Gastrocnemius medialis (tissue), 4 donors: ENCODE results near the gene C16orf96. TPM values are rescaled to one million over a fixed set of nuclear protein-coding genes. Genes with fewer than 3 reads are reported as not detected.

Source experiments
- ATAC-seq, 2 donors: fragments of 150-250 bp; one replicate each; pipeline ENCODE4 v1.9.1; 2016
- DNase-seq, 2 donors: peaks; one replicate each; pipeline ENCODE4 v3.0.0-alpha.2; 2019
- H3K27ac ChIP-seq, 4 donors: fragments of 200-600 bp; sonication (generic); 1 replicate in 1 of 4; 2 replicates in 3 of 4; pipeline ENCODE4 v1.5.1; 2016 to 2018; ENCODE audit warnings: mild to moderate bottlenecking in 2 of 4, moderate library complexity in 1 of 4
- H3K27me3 ChIP-seq, 3 donors: fragments of 200-600 bp; sonication (generic) in 2 of 3; 1 replicate in 1 of 3; 2 replicates in 2 of 3; pipeline versions ENCODE4 v1.5.1 to v1.6.0; 2016 to 2019; ENCODE audit warnings: mild to moderate bottlenecking in 1 of 3, moderate library complexity in 1 of 3
- H3K36me3 ChIP-seq, 2 donors: fragments of 200-600 bp; sonication (generic) in 1 of 2; one replicate each; pipeline ENCODE4 v1.5.1; 2017 to 2018
- H3K4me1 ChIP-seq, 2 donors: fragments of 200-600 bp; sonication (generic) in 1 of 2; one replicate each; pipeline ENCODE4 v1.5.1; 2016 to 2017; ENCODE audit warnings: mild to moderate bottlenecking in 2 of 2
- H3K4me3 ChIP-seq, 4 donors: fragments of 200-600 bp; sonication (generic) in 3 of 4; 1 replicate in 1 of 4; 2 replicates in 3 of 4; pipeline ENCODE4 v1.5.1; 2016 to 2019; ENCODE audit warnings: mild to moderate bottlenecking in 2 of 4
- H3K9me3 ChIP-seq, 3 donors: fragments of 200-600 bp; sonication (generic) in 2 of 3; 1 replicate in 1 of 3; 2 replicates in 2 of 3; pipeline ENCODE4 v1.5.1; 2016 to 2019
- POLR2A ChIP-seq, 2 donors: fragments of 450-650 bp; IDR thresholded peaks; one replicate each; pipeline ENCODE4 v1.6.1; 2017; ENCODE audit warnings: antibody characterized with exemption in 2 of 2, mild to moderate bottlenecking in 2 of 2, moderate library complexity in 2 of 2
- in situ Hi-C, 4 donors: fragments of 200-750 bp; cut with MboI; loops; one replicate each; pipeline versions ENCODE4 v1.15.0 to v1.8.0; 2017; ENCODE audit warnings: low sequenced_read_pairs in 4 of 4
- intact Hi-C: fragments of 100-400 bp; cut with DNase I; formaldehyde crosslinking; loops from one replicate; pipeline ENCODE4 v1.15.1; 2023; ENCODE audit warnings: low total_unique reads
- total RNA-seq, 4 donors: library from RNA; depleted of rRNA; stranded (reverse); fragments of >200 nt; gene quantifications; one replicate each; pipeline versions ENCODE4 v1.1.0 to v1.2.3, GENCODE V29; 2016
- TF ChIP-seq, protein P1 (sequence below), 5 experiments: fragments of 450-650 bp in 3 of 5; fragments of 200-600 bp in 2 of 5; sonication (generic) in 2 of 5; IDR thresholded peaks in 4 of 5; conservative IDR thresholded peaks in 1 of 5; 1 replicate in 4 of 5; 2 replicates in 1 of 5; pipeline ENCODE4 v1.5.1; 2016 to 2019; ENCODE audit warnings: antibody characterized with exemption in 5 of 5, mild to moderate bottlenecking in 3 of 5, moderate library complexity in 3 of 5

C16orf96 gene
- total RNA-seq, 4 donors from 2014 or later, result 0.15 to 0.59 TPM; not detected in 2

DNA sequence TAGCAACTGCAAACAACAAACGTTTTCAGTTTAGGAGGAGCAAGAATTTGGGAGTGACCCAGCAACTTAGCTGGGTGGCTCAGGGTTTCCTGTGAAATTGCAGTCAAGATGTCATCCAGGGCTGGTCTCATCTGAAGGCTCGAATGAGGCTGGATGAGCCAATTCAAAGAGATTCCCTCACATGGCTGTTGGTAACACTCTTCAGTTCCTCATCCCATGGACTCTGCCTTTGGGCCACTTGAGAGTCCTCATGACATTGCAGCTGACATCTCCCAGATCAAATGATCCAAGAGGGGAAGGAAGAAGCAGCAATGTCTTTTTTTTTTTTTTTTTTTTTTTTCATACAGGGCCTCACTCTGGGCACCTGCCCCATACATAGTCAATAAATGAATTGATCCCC lies 32.2 kb downstream of the C16orf96 start:
- H3K36me3 ChIP-seq, result no peaks in the 10 kb centered on the region
- peaks cover 0 to 6% (median 4%) of the 10 kb centered on the region in 3 donors for H3K9me3 ChIP-seq
- H3K4me3 ChIP-seq, result no peak overlapping the region
- no peak overlapping the region for H3K27ac ChIP-seq
- in situ Hi-C loops (loop anchor here in 1 of 4 donors (25.0 kb wide), 1 partner anchor 101 kb away; the partner anchor contains the start of gene HMOX2), intact Hi-C loops (no loop called here)
- ATAC-seq, result no peak
- no peaks in the 10 kb centered on the region for H3K4me1 ChIP-seq
- DNase-seq, result no peak
- no peaks in the 10 kb centered on the region for H3K27me3 ChIP-seq
- TF ChIP-seq, protein P1, sequence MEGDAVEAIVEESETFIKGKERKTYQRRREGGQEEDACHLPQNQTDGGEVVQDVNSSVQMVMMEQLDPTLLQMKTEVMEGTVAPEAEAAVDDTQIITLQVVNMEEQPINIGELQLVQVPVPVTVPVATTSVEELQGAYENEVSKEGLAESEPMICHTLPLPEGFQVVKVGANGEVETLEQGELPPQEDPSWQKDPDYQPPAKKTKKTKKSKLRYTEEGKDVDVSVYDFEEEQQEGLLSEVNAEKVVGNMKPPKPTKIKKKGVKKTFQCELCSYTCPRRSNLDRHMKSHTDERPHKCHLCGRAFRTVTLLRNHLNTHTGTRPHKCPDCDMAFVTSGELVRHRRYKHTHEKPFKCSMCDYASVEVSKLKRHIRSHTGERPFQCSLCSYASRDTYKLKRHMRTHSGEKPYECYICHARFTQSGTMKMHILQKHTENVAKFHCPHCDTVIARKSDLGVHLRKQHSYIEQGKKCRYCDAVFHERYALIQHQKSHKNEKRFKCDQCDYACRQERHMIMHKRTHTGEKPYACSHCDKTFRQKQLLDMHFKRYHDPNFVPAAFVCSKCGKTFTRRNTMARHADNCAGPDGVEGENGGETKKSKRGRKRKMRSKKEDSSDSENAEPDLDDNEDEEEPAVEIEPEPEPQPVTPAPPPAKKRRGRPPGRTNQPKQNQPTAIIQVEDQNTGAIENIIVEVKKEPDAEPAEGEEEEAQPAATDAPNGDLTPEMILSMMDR (IDR thresholded peaks at IDR 0.05 in 4 of 5, conservative IDR thresholded peaks at IDR 0.05 in 1 of 5), result no peak
- TF ChIP-seq POLR2A (IDR thresholded peaks at IDR 0.05), result no peak

- H3K9me3 ChIP-seq, result peaks cover 0 to 6% (median 4%) of the 10 kb centered on the region in 3 donors
Measured at GRCh38 chr16:4588961-4589360, 32.8 kb downstream of the C16orf96 start.

GRCh38 chr16:4591191-4591590 lies 35.1 kb downstream of the C16orf96 start:
- H3K36me3 ChIP-seq, result no peaks in the 10 kb centered on the region
- in situ Hi-C loops, result loop anchor here in 1 of 4 donors (25.0 kb wide), 1 partner anchor 104 kb away; the partner anchor contains the start of gene HMOX2
- H3K27me3 ChIP-seq, result peaks cover 0 to 5% (median 3%) of the 10 kb centered on the region in 3 donors
- intact Hi-C loops, result no loop called here
- peaks cover 0 to 6% (median 4%) of the 10 kb centered on the region in 3 donors for H3K9me3 ChIP-seq
- DNase-seq, result no peak
- ATAC-seq, result no peak
- no peak overlapping the region for H3K27ac ChIP-seq
- H3K4me1 ChIP-seq, result no peaks in the 10 kb centered on the region
- TF ChIP-seq, protein P1 (IDR thresholded peaks at IDR 0.05 in 4 of 5, conservative IDR thresholded peaks at IDR 0.05 in 1 of 5), result no peak
- TF ChIP-seq POLR2A (IDR thresholded peaks at IDR 0.05), result no peak
- no peak overlapping the region for H3K4me3 ChIP-seq

More at GRCh38 chr16:4588961-4589360, 32.8 kb downstream of the C16orf96 start:
- DNase-seq (no peak), ATAC-seq (no peak)
- Histone ChIP-seq H3K27ac (no peak overlapping the region), H3K4me3 (no peak overlapping the region), H3K27me3 (no peaks in the 10 kb centered on the region), H3K4me1 (no peaks in the 10 kb centered on the region), H3K36me3 (no peaks in the 10 kb centered on the region)
- no peak for TF ChIP-seq POLR2A (IDR thresholded peaks at IDR 0.05)
- TF ChIP-seq, protein P1 (IDR thresholded peaks at IDR 0.05 in 4 of 5, conservative IDR thresholded peaks at IDR 0.05 in 1 of 5), result no peak
- in situ Hi-C loops, result loop anchor here in 1 of 4 donors (25.0 kb wide), 1 partner anchor 102 kb away; the partner anchor contains the start of gene HMOX2
- intact Hi-C loops, result no loop called here

- ATAC-seq, result no peak
- H3K4me1 ChIP-seq, result no peaks in the 10 kb centered on the region
- DNase-seq, result no peak
- no peaks in the 10 kb centered on the region for H3K36me3 ChIP-seq
- peaks cover 3 to 5% (median 3%) of the 10 kb centered on the region in 3 donors for H3K27me3 ChIP-seq
- H3K4me3 ChIP-seq, result no peak overlapping the region
- H3K9me3 ChIP-seq, result peaks cover 0 to 6% (median 4%) of the 10 kb centered on the region in 3 donors
- TF ChIP-seq, protein P1 (IDR thresholded peaks at IDR 0.05 in 4 of 5, conservative IDR thresholded peaks at IDR 0.05 in 1 of 5), result no peak
- TF ChIP-seq POLR2A (IDR thresholded peaks at IDR 0.05), result no peak
- H3K27ac ChIP-seq, result no peak overlapping the region
- in situ Hi-C loops, result loop anchor here in 1 of 4 donors (25.0 kb wide), 1 partner anchor 105 kb away; the partner anchor contains the start of gene HMOX2
- intact Hi-C loops, result no loop called here
Measured at GRCh38 chr16:4591706-4592470, 35.7 kb downstream of the C16orf96 start.
